PFSK-1 (cell line): ENCODE results near the gene G6PC3.

Experiments
- FOXP2 ChIP-seq: optimal IDR thresholded peaks from 2 replicates; pipeline ENCODE3; 2011; ENCODE audit warnings: borderline replicate concordance, control low read depth, inconsistent platforms; ENCODE audit not compliant: insufficient read depth; ENCODE audit errors: extremely low read length, extremely low read depth
- POLR2AphosphoS5 ChIP-seq: IDR thresholded peaks from 2 replicates; pipeline ENCODE4 v1.6.1; 2012; ENCODE audit warnings: low read depth, mild to moderate bottlenecking, control low read depth, low read length, moderate library complexity
- SIN3A ChIP-seq: IDR thresholded peaks from 2 replicates; pipeline ENCODE4 v1.6.1; 2012; ENCODE audit warnings: mild to moderate bottlenecking, low read length, moderate library complexity, borderline replicate concordance; ENCODE audit not compliant: insufficient read depth
- TAF1 ChIP-seq: IDR thresholded peaks from 2 replicates; pipeline ENCODE4 v1.6.1; 2012; ENCODE audit warnings: low read length, control low read depth, borderline replicate concordance; ENCODE audit not compliant: insufficient read depth
- TF ChIP-seq, protein P1 (sequence below), 2 experiments: IDR thresholded peaks; 2 replicates each; pipeline versions ENCODE4 v1.6.1 to v1.8.0; 2011 to 2012; ENCODE audit warnings: low read depth in 2 of 2, low read length in 2 of 2, control low read depth in 1 of 2, inconsistent platforms in 1 of 2, mild to moderate bottlenecking in 1 of 2, moderate library complexity in 1 of 2; ENCODE audit not compliant: insufficient read depth in 1 of 2

G6PC3 gene

DNA sequence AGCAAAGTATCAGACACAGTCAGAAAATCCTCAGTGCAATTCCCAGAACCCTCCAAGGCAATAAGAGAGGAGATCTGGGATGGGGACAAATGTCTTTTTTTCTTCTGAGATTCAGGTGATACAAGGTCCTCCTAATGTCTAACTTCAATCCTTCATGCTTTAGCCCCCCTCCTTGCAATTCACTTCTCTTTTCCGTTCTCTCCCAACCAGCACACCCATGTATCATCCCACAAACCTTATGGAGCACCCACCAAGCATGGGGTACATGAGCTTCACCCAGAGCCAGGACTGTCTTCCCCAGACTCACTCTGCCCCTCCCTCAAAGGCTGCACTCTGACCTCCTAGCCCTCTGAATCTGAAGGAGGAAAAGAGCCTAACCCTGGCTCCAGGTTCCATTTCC, 42.8 kb downstream of the G6PC3 start:
- TF ChIP-seq POLR2AphosphoS5: no peak
- TF ChIP-seq, protein P1, sequence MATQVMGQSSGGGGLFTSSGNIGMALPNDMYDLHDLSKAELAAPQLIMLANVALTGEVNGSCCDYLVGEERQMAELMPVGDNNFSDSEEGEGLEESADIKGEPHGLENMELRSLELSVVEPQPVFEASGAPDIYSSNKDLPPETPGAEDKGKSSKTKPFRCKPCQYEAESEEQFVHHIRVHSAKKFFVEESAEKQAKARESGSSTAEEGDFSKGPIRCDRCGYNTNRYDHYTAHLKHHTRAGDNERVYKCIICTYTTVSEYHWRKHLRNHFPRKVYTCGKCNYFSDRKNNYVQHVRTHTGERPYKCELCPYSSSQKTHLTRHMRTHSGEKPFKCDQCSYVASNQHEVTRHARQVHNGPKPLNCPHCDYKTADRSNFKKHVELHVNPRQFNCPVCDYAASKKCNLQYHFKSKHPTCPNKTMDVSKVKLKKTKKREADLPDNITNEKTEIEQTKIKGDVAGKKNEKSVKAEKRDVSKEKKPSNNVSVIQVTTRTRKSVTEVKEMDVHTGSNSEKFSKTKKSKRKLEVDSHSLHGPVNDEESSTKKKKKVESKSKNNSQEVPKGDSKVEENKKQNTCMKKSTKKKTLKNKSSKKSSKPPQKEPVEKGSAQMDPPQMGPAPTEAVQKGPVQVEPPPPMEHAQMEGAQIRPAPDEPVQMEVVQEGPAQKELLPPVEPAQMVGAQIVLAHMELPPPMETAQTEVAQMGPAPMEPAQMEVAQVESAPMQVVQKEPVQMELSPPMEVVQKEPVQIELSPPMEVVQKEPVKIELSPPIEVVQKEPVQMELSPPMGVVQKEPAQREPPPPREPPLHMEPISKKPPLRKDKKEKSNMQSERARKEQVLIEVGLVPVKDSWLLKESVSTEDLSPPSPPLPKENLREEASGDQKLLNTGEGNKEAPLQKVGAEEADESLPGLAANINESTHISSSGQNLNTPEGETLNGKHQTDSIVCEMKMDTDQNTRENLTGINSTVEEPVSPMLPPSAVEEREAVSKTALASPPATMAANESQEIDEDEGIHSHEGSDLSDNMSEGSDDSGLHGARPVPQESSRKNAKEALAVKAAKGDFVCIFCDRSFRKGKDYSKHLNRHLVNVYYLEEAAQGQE (IDR thresholded peaks at IDR 0.05; ENCODE audit: insufficient read depth in 1 of 2, low read depth in 2 of 2, low read length in 2 of 2): no peak
- no peak for TF ChIP-seq SIN3A
- TF ChIP-seq TAF1: no peak
- TF ChIP-seq FOXP2: no peak

DNA sequence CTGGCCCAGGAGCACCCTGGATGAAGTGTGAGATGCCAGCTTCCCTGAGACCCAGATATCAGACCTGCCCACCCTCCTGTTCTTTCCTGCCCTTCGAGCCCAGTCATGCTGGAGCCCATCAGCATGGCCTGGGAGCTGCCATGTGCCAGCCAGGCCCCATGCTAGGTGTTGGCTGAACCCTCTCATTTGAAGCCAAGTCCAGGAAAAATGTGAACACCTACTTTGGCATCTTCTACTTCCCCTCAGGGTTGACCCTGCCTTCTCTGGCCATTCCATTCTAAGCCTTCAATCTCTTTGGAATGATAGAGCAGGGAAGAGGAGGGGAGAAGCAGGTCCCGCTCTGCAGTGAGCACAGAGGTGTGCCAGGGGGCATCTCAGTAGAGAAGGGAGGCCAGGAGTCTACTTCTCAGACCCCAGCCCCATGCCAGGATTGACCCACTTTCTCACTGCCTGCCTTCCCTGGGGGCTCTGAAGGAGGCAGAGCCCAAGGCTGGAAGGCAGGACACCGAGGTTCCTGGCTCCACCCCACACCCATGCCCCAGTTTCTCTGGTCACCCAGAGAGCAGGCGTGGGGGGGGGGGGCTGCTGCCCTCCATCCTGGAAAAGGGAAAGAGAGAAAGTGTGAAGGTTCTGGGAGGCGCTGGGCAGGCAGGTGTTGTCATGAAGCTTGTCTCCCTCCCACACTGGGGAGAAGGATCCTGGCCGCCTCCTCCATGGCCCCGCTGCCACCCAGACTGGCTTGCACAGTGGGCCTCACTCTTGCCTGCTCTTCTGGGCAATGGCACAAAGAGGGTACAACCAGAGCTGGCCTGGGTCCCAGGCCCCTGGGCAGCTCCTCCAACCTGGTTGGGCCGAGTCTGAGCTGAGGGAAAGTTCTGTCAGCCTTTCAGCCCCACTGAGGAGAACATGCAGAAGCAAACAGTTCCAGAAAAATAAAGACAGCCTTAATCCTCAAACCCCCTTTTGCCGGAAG, 43.6 kb downstream of the G6PC3 start:
- no peak for TF ChIP-seq FOXP2
- TF ChIP-seq, protein P1 (IDR thresholded peaks at IDR 0.05; ENCODE audit: insufficient read depth in 1 of 2, low read depth in 2 of 2, low read length in 2 of 2): no peak
- TF ChIP-seq SIN3A: no peak
- TF ChIP-seq POLR2AphosphoS5: no peak
- no peak for TF ChIP-seq TAF1

DNA sequence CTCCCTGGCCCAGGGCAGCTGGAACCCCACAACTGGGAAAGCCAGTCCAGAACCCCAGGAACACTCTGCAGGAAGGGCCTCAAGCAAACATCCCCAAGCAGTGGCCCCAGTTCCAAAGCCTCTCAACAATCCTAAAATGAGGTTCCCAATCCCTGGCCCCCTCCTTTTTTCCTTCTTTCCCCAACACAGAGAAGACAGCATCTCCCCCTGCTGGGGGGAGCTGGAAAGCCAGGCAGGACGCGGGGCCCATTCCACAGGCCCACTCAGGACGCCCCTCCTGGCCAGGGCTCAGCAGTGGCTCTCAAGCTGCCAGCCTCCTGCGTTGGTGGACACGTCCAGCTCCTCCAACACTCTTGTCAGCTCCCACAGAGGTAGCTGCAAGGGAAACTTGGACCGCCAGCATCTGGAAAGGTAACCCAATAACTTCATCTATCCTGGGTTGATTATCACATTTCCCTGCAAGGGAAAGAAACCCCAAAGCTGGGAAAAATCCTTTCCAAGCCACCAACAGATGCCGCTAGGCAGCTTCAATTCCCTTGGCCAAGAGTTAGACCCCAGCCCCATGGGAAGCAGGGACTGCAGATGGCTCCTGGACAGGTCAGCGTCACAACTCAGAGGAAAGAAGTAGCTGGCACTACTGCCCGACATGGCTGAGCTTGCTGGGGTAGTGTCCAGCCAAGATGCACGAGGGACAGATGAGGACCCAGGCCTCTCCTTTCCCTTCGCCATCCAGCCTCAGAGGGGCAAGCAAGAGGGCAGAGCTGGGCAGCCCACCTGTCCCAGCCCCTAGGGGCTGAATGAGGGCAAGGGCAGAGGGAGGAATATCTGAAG, 45.3 kb downstream of the G6PC3 start:
- TF ChIP-seq SIN3A (no peak), POLR2AphosphoS5 (no peak), TAF1 (no peak), FOXP2 (no peak)
- TF ChIP-seq, protein P1 (IDR thresholded peaks at IDR 0.05; ENCODE audit: insufficient read depth in 1 of 2, low read depth in 2 of 2, low read length in 2 of 2): no peak

DNA sequence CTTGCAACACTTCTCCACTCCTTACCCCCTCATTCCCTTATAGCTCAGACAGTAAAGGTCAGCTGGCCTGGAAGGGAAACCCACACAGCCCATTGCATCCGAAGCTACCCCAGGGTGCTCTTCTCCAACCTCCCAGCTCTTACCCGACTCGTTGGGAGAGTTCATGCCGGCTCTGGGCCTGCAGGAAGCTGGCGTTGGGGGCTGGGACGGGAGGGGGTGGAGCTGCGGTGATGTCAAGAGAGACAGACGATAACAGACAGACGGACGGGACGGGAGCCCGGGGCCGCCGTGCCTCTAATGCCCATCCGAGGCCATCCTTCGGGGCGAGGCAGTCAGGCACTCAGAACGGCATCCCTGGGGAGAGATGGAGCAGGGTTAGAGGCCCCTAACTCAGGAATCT, 46.8 kb downstream of the G6PC3 start:
- TF ChIP-seq, protein P1 (IDR thresholded peaks at IDR 0.05; ENCODE audit: insufficient read depth in 1 of 2, low read depth in 2 of 2, low read length in 2 of 2): no peak
- TF ChIP-seq SIN3A: no peak
- no peak for TF ChIP-seq POLR2AphosphoS5
- TF ChIP-seq TAF1: no peak
- TF ChIP-seq FOXP2: no peak
